ENCODE data around the gene NUDC. TPM values are rescaled to one million over a fixed set of nuclear protein-coding genes. Genes with fewer than 3 reads are reported as not detected.

NUDC gene
- total and polyA plus RNA-seq, 10 of the 15 experiments (the other 5 are each of a cell fraction or from before 2014, with no cell fraction given): 5.5 to 227 (median 67.4) TPM

- Histone ChIP-seq H3K79me2 (ENCODE audit: control insufficient read depth, insufficient read depth, low read length) (peaks cover 2% of the 10 kb centered on the region), H3K4me1 (ENCODE audit: control insufficient read depth, insufficient read depth, low read length) (peaks cover 4% of the 10 kb centered on the region; the same call in 1 of the 2 replicates), H2AFZ (ENCODE audit: control insufficient read depth, low read depth, low read length) (no peak overlapping the region), H3K9ac (ENCODE audit: control insufficient read depth, insufficient read depth, low read length) (no peak overlapping the region), H3K4me3 (no peak overlapping the region), H3K27me3 (replicated peaks in 1 of 2; ENCODE audit: control insufficient read depth in 2 of 2, insufficient read depth in 2 of 2, low read length in 1 of 2) (no peaks in the 10 kb centered on the region), H4K20me1 (ENCODE audit: control insufficient read depth, insufficient read depth) (no peaks in the 10 kb centered on the region), H3K27ac (ENCODE audit: control insufficient read depth, insufficient read depth) (no peak overlapping the region), H3K9me3 (replicated peaks; ENCODE audit: control insufficient read depth, insufficient read depth, low read length) (no peaks in the 10 kb centered on the region), H3K36me3 (ENCODE audit: control insufficient read depth in 2 of 2, insufficient read depth in 2 of 2, low read length in 1 of 2) (peaks cover 8 to 16% of the 10 kb centered on the region in 2 experiments; a peak in 3 of 4 replicates), H3K4me2 (ENCODE audit: control insufficient read depth, insufficient read depth) (no peak overlapping the region)
- intact Hi-C loops (cut with micrococcal nuclease; ENCODE audit: unreplicated experiment): no loop called here
- no peak for TF ChIP-seq JUND (IDR thresholded peaks at IDR 0.05; ENCODE audit: low read depth, low read length)
- TF ChIP-seq ZBTB11 (CRISPR knock-in tag; IDR thresholded peaks at IDR 0.05): no peak
- no peak for TF ChIP-seq FOXK2 (IDR thresholded peaks at IDR 0.05)
- no peak for TF ChIP-seq CHD1 (IDR thresholded peaks at IDR 0.05; ENCODE audit: low read depth, low read length)
- no peak for TF ChIP-seq HSF1 (IDR thresholded peaks at IDR 0.05; ENCODE audit: low read depth, low read length)
- FAIRE-seq (no peak), ATAC-seq (no peak), DNase-seq (ENCODE audit: low read depth, low spot score) (no peak)
- in situ Hi-C loops (cut with MboI): no loop called here
- BruUV-seq (replicated peaks): no TSS peak
- CTCF ChIA-PET: no interaction called here
- POLR2A ChIA-PET: no interaction called here
- WGBS (ENCODE audit: insufficient coverage, insufficient replicate concordance, low lambda C conversion rate, missing lambda C conversion rate): 80% methylated on average over 6 of the region's 6 CpGs
- RAD21 ChIA-PET (ENCODE audit: unreplicated experiment): no interaction called here
- SMC1A ChIA-PET (ENCODE audit: uncharacterized antibody, unreplicated experiment): no interaction called here
Observed at GRCh38 chr1:26936823-26937222, 15.3 kb downstream of the NUDC start.

Measured in GM12878 (cell line).